GM23338 (cell line): ENCODE results near the gene RFC1. TPM values are rescaled to one million over a fixed set of nuclear protein-coding genes. Genes with fewer than 3 reads are reported as not detected.

Experiments used
- ATAC-seq: fragments of 200-7000 bp; cut with Tn5 transposase; 3 replicates; pipeline ENCODE4 v1.9.1; 2020
- DNase-seq: peaks from one replicate; pipeline ENCODE4 v3.0.0-alpha.2; 2015; ENCODE audit warnings: low spot score
- H2AFZ ChIP-seq: fragments of 200-600 bp; sonication (generic); 2 replicates; pipeline ENCODE4 v1.8.0; 2016; ENCODE audit warnings: antibody characterized with exemption, mild to moderate bottlenecking, moderate library complexity
- H3F3A ChIP-seq: fragments of 200-600 bp; sonication (generic); replicated peaks from 2 replicates; pipeline ENCODE4 v1.8.0; 2017; ENCODE audit warnings: antibody characterized with exemption, mixed run types, low read depth
- H3K27ac ChIP-seq: fragments of 200-600 bp; sonication (generic); 2 replicates; pipeline ENCODE4 v1.6.1; 2016; ENCODE audit warnings: low read depth
- H3K27me3 ChIP-seq: fragments of 200-600 bp; sonication (generic); 2 replicates; pipeline ENCODE4 v1.8.0; 2016; ENCODE audit warnings: mild to moderate bottlenecking, mixed run types, moderate library complexity; ENCODE audit not compliant: insufficient read depth
- H3K36me3 ChIP-seq: fragments of 200-600 bp; sonication (generic); 2 replicates; pipeline ENCODE4 v1.8.0; 2016; ENCODE audit warnings: mild to moderate bottlenecking; ENCODE audit not compliant: insufficient read depth
- H3K4me1 ChIP-seq: fragments of 200-600 bp; sonication (generic); 2 replicates; pipeline ENCODE4 v1.8.0; 2016; ENCODE audit warnings: mild to moderate bottlenecking, moderate library complexity; ENCODE audit not compliant: insufficient read depth
- H3K4me2 ChIP-seq: fragments of 200-600 bp; sonication (generic); 2 replicates; pipeline ENCODE4 v1.7.1; 2017; ENCODE audit warnings: mixed run types
- H3K4me3 ChIP-seq: fragments of 200-600 bp; sonication (generic); 2 replicates; pipeline ENCODE4 v1.6.1; 2016; ENCODE audit warnings: mixed run types
- H3K79me2 ChIP-seq: fragments of 200-600 bp; sonication (generic); replicated peaks from 2 replicates; pipeline ENCODE4 v1.8.0; 2017; ENCODE audit warnings: mild to moderate bottlenecking; ENCODE audit not compliant: insufficient read depth
- H3K9me2 ChIP-seq: fragments of 200-600 bp; sonication (generic); 2 replicates; pipeline ENCODE4 v1.8.0; 2017; ENCODE audit not compliant: insufficient read depth
- H4K20me1 ChIP-seq: fragments of 200-600 bp; sonication (generic); replicated peaks from 2 replicates; pipeline ENCODE4 v1.8.0; 2017; ENCODE audit warnings: mild to moderate bottlenecking; ENCODE audit not compliant: insufficient read depth
- H3K27ac Mint-ChIP-seq: 2 replicates; pipeline ENCODE4 v1.8.0; 2020; ENCODE audit warnings: inconsistent platforms, mild to moderate bottlenecking, moderate library complexity, mixed read lengths
- H3K27me3 Mint-ChIP-seq: 3 replicates; pipeline ENCODE4 v1.8.0; 2022; ENCODE audit warnings: low read depth, mild to moderate bottlenecking, moderate library complexity, mixed read lengths, inconsistent platforms; ENCODE audit not compliant: insufficient read depth, poor library complexity
- H3K36me3 Mint-ChIP-seq: 3 replicates; pipeline ENCODE4 v1.8.0; 2021; ENCODE audit warnings: low read depth, mild to moderate bottlenecking, inconsistent platforms, moderate library complexity, mixed read lengths
- H3K4me1 Mint-ChIP-seq: 3 replicates; pipeline ENCODE4 v1.8.0; 2020; ENCODE audit warnings: mild to moderate bottlenecking, inconsistent platforms, mixed read lengths
- H3K4me3 Mint-ChIP-seq: 3 replicates; pipeline ENCODE4 v1.8.0; 2021; ENCODE audit warnings: moderate library complexity, mild to moderate bottlenecking, inconsistent platforms, mixed read lengths
- H3K9me3 Mint-ChIP-seq: 3 replicates; pipeline ENCODE4 v1.8.0; 2020; ENCODE audit warnings: moderate library complexity, mild to moderate bottlenecking, inconsistent platforms, mixed read lengths
- CTCF ChIP-seq, 2 experiments: fragments of 200-600 bp in 1 of 2; sonication (generic) in 1 of 2; conservative IDR thresholded peaks; 2 replicates each; pipeline versions ENCODE4 v1.5.1 to v1.6.1; 2016 to 2017; ENCODE audit warnings: antibody characterized with exemption in 2 of 2, low read depth in 2 of 2, mild to moderate bottlenecking in 2 of 2, moderate library complexity in 1 of 2
- ETS1 ChIP-seq: IDR thresholded peaks from 2 replicates; pipeline ENCODE4 v1.6.1; 2016; ENCODE audit warnings: antibody characterized with exemption
- EZH2 ChIP-seq: fragments of 200-600 bp; sonication (generic); IDR thresholded peaks from one replicate; pipeline ENCODE4 v1.8.0; 2017; ENCODE audit warnings: antibody characterized with exemption, mild to moderate bottlenecking, low read depth; ENCODE audit not compliant: unreplicated experiment
- EZH2phosphoT487 ChIP-seq: fragments of 200-600 bp; sonication (generic); IDR thresholded peaks from one replicate; pipeline ENCODE4 v1.8.1; 2018; ENCODE audit warnings: antibody characterized with exemption; ENCODE audit not compliant: unreplicated experiment
- JUNB ChIP-seq: IDR thresholded peaks from one replicate; pipeline ENCODE4 v1.6.1; 2016; ENCODE audit warnings: antibody characterized with exemption; ENCODE audit not compliant: unreplicated experiment
- REST ChIP-seq: IDR thresholded peaks from one replicate; pipeline ENCODE4 v1.6.1; 2018; ENCODE audit warnings: antibody characterized with exemption; ENCODE audit not compliant: unreplicated experiment
- STAT1 ChIP-seq: IDR thresholded peaks from one replicate; pipeline ENCODE4 v1.6.1; 2016; ENCODE audit warnings: antibody characterized with exemption; ENCODE audit not compliant: unreplicated experiment
- ZNF462 ChIP-seq: fragments of 250-450 bp; sonication (Bioruptor Pico); IDR thresholded peaks from 2 replicates; pipeline ENCODE4 v1.5.0; 2020; ENCODE audit warnings: mild to moderate bottlenecking, moderate library complexity
- polyA plus RNA-seq: library from polyadenylated mRNA; unstranded; fragments of >200 nt; fragmentation: Nextera tagmentation; extraction: Ambion mirVana; gene quantifications from 2 replicates; pipeline ENCODE4 v1.2.1, GENCODE V29; 2016
- total RNA-seq: library from RNA; depleted of rRNA; stranded (reverse); fragments of >200 nt; shearing (Covaris generic); gene quantifications from 2 replicates; pipeline ENCODE4 v1.2.3, GENCODE V29; 2014

Gene RFC1
- total and polyA plus RNA-seq, 2 experiments from 2014 or later: 75.8 to 228 TPM

- TF ChIP-seq ZNF462 (CRISPR knock-in tag) (no peak), EZH2 (no peak)
Measured at GRCh38 chr4:39287223-39287622, 78.9 kb downstream of the RFC1 start (continued).

GRCh38 chr4:39286263-39286662 is 79.9 kb downstream of the RFC1 start:
- Histone ChIP-seq H2AFZ (no peak overlapping the region), H3K4me3 (no peak overlapping the region), H3F3A (no peaks in the 10 kb centered on the region), H3K27ac (no peak overlapping the region), H3K4me2 (no peak overlapping the region), H3K27me3 (no peaks in the 10 kb centered on the region), H3K36me3 (peaks cover 24% of the 10 kb centered on the region), H3K4me1 (no peaks in the 10 kb centered on the region), H4K20me1 (no peaks in the 10 kb centered on the region; the same call in 1 of the 2 replicates), H3K9me2 (no peaks in the 10 kb centered on the region), H3K79me2 (no peaks in the 10 kb centered on the region)
- Mint-ChIP-seq H3K9me3 (no peaks in the 10 kb centered on the region), H3K27me3 (peaks cover 6% of the 10 kb centered on the region), H3K27ac (peak overlapping the region; percentile 45), H3K4me3 (no peak overlapping the region), H3K4me1 (peaks cover 19% of the 10 kb centered on the region; the same call in 2 of the 3 replicates), H3K36me3 (peaks cover 56% of the 10 kb centered on the region)
- DNase-seq (no peak), ATAC-seq (no peak; the same call in 2 of the 3 replicates)
- TF ChIP-seq EZH2: no peak
- TF ChIP-seq CTCF (conservative IDR thresholded peaks at IDR 0.05; ENCODE audit: low read depth in 2 of 2): no peak
- no peak for TF ChIP-seq JUNB
- TF ChIP-seq REST: no peak
- no peak for TF ChIP-seq EZH2phosphoT487
- no peak for TF ChIP-seq ETS1
- TF ChIP-seq STAT1: no peak
